GM21515 (cell line): ENCODE results near the gene SNCG.
"Not testable (repeated sequence)": the region's sequence is repeated elsewhere in the genome, so short reads cannot be mapped to it uniquely, and the experiment has no call there.

Experiments
- ATAC-seq: cut with Tn5 transposase; IDR thresholded peaks from one replicate; pipeline ENCODE4 v1.9.1; 2021; ENCODE audit not compliant: unreplicated experiment

SNCG gene

DNA sequence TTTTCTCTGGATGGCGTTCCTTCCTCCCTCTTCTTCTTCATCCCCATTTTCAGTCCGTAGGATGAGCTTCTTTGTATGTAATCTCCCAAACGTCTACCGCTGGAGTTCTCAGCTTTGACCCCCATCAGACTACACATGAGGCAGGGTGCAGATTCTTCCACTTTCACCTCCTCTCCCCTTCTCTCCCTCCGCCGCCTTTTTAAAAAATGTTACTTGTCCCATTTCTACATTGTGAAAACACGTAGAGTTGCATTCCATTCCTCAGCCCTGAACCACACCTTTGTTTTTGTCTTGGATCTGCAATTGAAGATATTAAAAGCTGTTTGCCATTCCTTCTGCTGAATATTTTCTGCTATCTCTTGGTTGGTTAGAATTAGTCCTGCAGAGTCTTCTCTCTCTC, 16.1 kb downstream of the SNCG start:
- no peak for ATAC-seq

DNA sequence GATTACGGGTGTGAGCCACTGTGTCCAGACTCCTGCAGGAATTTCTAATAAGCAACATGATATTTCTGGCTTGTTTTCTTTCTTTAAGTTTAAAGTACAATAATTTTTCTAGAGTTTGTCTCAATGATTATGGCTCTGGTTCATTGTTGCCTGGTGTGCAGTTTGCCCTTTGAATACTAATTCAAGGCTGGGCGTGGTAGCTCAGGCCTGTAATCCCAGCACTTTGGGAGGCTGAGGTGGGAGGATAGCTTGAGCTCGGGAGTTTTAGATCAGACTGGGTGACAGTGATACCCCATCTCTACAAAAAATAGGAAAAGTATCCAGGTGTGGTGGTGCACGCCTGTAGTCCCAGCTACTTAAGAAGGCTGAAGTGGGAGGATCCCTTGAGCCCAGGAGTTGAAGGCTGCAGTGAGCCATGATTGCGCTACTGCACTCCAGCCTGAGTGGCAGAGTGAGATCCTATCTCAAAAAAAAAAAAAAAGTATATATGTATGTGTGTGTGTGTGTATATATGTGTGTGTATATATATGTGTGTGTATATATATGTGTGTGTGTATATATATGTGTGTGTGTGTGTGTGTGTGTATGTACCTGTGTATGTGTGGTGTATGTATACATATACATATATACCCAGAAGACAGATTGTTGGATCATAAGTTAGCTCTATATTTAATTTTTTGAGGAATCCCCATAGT, 18.1 kb downstream of the SNCG start:
- no peak for ATAC-seq

GRCh38 chr10:86978457-86978856, 20.1 kb downstream of the SNCG start:
- not testable (repeated sequence) for ATAC-seq

DNA sequence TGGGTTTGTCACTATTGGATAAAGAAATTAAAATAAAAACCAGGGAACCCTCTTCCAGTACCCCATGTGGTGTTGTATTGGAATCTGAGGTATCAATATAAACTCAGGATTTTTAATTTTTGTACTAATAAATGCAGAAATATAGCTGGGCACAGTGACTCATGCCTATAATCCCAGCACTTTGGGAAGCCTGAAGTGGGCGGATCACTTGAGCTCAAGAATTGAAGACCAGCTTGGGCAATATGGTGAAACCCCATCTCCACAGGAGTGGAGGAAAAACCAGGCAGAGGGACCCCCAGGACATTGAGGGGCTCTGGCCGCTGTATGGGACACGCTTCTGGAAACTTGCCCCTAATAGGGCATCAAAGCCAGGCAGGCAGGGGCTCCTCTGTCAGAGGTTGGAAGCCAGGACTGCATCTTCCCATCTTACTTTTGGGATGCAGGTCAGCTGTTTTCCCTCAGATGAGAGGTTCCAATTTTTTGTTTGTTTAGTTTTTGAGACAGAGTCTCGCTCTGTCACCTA, 21.0 kb downstream of the SNCG start:
- ATAC-seq: no peak

DNA sequence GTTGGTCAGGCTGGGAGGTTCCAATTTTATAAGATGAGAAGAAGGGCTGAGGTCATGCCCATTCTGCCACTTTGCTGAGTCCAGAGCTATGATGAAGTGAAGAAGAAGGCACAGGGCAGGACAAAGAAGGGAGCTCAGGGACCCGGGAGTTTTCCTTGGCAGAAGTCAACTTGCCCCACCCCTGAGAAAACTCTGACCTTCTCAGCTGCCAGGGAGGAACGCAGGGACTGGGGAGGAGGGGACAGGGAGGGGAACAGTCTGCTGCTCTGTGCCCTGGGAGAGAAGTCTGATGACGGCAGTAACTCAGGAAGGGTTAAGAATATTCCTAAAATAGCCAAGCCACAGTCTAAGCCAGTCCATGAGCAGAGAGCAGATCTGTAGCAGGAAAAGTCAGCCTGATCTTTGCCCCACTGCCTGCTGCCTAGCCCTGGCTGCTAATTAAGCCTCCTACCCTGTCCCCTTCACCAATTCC, 21.6 kb downstream of the SNCG start:
- ATAC-seq: no peak

DNA sequence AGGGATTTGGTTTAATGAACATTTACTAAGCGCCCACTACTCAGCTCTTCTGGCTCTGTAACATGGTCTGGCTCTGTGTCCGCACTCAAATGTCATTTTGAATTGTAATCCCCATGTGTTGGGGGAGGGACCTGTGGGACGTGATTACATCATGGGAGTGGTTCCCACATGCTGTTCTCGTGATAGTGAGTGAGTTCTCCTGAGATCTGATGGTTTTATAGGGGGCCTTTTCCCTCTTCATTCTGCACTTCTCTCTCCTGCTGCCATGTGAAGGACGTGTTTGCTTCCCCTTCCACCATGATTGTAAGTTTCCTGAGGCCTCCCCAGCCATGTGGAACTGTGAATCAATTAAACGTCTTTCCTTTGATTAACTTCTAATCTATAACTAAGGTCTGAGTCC, 22.6 kb downstream of the SNCG start:
- ATAC-seq: not testable (repeated sequence)

GRCh38 chr10:86981716-86982115, 23.3 kb downstream of the SNCG start:
- ATAC-seq: no peak

DNA sequence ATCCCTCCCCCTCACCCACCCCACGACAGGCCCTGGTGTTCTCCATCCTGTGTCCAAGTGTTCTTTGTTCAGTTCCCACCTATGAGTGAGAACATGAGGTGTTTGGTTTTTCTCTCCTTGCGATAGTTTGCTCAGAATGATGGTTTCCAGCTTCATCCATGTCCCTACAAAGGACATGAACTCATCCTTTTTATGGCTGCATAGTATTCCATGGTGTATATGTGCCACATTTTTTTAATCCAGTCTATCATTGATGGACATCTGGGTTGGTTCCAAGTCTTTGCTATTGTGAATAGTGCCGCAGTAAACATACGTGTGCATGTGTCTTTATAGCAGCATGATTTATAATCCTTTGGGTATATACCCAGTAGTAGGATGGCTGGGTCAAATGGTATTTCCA, 26.1 kb downstream of the SNCG start:
- not testable (repeated sequence) for ATAC-seq

DNA sequence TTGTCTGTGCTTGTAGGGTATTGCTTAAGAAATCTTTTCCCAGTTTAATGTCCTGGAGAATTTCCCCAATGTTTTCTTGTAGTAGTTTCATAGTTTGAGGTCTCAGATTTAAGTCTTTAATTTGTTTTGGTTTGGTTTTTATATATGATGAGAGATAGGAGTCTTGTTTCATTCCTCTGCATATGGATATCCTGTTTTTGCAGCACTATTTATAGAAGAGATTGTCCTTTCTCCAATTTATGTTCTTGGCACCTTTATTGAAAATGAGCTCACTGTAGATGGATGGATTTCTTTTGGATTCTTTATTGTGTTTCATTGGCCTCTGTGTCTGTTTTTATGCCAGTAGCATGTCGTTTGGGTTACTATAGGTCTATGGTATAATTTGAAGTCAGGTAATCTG, 30.1 kb downstream of the SNCG start:
- no peak for ATAC-seq

- ATAC-seq: not testable (repeated sequence)
Measured at GRCh38 chr10:86991362-86991761, 33.0 kb downstream of the SNCG start.

- no peak for ATAC-seq
Measured at GRCh38 chr10:86992456-86992855, 34.1 kb downstream of the SNCG start.

DNA sequence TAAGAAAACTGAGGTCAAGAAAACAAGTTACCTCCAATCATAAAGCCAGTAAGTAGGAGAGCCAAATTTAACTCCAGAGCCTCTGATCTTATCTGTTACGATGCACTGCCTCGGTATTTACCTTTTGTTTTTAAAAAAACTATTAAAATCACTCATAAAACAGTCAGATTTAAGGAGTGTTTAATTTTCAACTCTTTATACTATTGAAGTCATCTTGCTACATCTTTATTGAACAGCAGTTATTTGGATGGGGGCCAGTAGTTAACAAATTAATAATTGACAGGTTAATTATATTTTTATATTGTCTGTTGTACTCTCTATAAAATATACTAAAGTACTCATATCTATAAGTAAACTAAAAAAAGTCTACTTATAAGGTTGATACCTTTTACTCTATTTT, 34.5 kb downstream of the SNCG start:
- no peak for ATAC-seq

GRCh38 chr10:86999802-87000403, 41.5 kb downstream of the SNCG start:
- not testable (repeated sequence) for ATAC-seq

- ATAC-seq: no peak
Measured at GRCh38 chr10:87000491-87000890, 42.1 kb downstream of the SNCG start.

- ATAC-seq: not testable (repeated sequence)
Measured at GRCh38 chr10:87007124-87007523, 48.7 kb downstream of the SNCG start.

- ATAC-seq: not testable (repeated sequence)
Measured at GRCh38 chr10:87007674-87008073, 49.3 kb downstream of the SNCG start.

- not testable (repeated sequence) for ATAC-seq
Measured at GRCh38 chr10:87008303-87008702, 49.9 kb downstream of the SNCG start.

- ATAC-seq: not testable (repeated sequence)
Measured at GRCh38 chr10:87009134-87009696, 50.8 kb downstream of the SNCG start.
